CD4-positive, alpha-beta T cell treated with Interleukin-17A for 4 hours (primary cell): ENCODE measurements around the gene KCNH1.

ENCODE experiments used
- DNase-seq: peaks from one replicate; pipeline ENCODE4 v3.0.0-alpha.2; 2020; ENCODE audit warnings: mixed read lengths

The KCNH1 gene

GRCh38 chr1:210857146-210857663 lies 276.7 kb downstream of the KCNH1 start:
- no peak for DNase-seq

- DNase-seq = no peak
Measured at GRCh38 chr1:210855440-210855839, 278.5 kb downstream of the KCNH1 start.

DNA sequence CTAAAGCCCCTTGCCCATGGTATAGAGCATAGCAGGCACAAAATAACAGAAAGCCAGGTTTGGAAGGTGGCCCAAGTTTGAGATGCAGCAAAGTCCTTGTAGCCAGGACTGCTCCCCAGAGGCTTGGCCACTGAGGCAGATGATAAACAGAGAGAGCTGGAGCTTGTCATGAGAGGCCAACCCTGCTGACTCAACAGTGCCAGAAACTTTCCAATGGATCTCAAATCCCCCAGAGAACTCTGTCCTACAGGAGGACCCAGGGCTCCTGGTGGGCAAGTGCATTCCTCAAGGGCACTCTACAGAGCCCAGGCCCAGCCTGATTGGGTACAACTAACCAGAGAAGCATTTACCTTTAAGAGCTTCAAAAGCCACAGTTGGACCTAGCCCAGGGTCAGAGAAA lies 280.7 kb downstream of the KCNH1 start:
- no peak for DNase-seq

DNA sequence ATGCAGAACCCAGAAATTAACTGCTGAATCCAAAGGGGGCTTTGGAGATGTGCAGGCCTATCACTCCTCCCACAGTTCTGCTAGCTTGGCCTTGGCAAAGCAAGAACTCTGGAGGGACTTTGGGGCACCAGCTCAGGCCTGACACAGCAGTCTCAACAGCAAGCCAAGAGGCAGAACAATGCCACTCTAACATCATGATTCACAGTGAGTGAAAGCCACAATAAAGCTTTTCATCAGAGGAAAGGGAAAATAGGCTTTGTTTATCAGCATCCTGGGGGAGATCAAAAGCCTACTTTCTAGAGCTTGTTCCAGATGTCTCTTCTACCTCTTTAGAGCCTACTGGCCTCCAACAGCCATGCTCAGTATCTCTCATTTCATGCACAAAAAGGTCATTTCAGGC lies 283.4 kb downstream of the KCNH1 start:
- no peak for DNase-seq

GRCh38 chr1:210848474-210848873 lies 285.5 kb downstream of the KCNH1 start:
- no peak for DNase-seq

DNA sequence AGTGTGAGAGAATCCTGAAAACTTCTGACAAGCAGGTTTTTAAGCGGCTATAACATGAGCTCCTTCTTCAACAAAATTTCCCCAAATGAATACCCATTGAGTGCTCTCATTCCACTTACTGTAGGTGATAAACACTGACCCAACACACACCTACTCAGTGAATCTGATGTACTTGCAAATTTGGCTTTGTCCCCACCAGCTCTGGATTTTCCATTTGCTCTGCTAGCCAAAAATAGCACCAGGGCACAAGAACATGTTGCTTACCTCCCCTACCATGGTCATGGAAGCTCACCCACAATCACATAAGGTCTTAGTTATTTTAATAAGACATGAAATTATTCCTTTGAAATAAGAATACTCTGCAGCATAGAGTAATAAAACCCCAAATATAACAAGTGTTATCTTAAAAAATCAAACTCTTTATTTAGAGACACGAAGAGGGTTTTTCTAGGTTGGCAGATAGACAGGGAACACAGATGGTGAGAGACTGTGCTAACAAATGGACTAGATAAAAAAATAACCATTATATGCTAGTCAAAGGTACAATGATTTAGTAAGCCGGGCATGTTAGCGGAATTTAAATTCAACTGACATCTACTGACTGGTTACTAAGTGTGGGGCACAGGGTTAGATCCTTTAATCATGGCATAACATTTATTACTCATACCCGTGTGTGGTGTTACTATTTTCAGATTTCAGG lies 291.9 kb downstream of the KCNH1 start:
- DNase-seq = no peak

- no peak for DNase-seq
Measured at GRCh38 chr1:210830034-210831028, 303.6 kb downstream of the KCNH1 start.

DNA sequence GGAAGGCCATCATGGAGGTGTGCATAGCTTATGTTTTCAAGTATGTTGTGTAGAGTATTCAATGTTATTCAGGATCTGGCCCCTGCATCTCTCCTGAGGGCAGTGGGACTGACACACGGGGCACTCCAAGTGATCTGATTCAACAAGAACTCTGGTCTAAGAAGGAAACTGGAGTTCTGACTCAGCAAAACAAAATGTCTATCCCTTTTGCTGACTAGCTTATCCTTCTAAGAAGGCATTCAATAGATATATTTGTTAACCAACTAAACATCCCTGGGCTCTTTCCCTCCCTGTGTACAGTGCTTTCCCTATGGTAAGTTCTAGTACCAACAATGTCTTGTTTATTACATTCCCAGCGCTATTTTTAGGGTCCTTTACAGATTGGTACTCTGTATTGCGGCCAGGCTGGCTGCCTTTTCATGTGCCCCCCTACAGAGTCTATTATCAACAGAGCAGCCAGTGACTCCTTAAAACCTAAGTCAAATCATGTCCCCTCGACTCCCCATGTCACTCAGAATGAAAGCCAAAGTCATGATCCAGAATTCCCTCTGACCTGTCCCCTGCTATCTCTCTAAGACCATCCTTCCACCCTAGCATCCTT lies 304.9 kb downstream of the KCNH1 start:
- DNase-seq = no peak

GRCh38 chr1:210827481-210827880 lies 306.5 kb downstream of the KCNH1 start:
- DNase-seq = no peak

- no peak for DNase-seq
Measured at GRCh38 chr1:210826686-210827085, 307.3 kb downstream of the KCNH1 start.

DNA sequence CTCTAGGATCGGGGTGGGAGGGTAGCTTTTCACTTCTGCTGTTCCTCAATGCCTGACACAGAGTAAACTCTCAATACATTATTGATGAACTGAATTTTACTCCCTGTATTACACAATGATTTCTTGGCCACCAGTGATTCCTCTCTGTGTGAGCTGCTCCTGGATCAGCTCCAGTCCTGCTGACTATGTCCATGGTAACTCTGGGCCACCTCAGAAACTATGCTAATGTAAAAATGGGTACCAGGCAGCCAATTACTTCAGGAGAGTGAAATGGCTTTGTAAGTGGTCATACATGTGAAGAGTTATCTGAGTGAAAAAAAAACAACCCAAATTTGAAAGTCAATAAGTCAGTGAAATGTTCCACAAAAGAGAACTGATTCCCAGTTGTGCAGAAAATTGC lies 311.0 kb downstream of the KCNH1 start:
- DNase-seq = no peak

- no peak for DNase-seq
Measured at GRCh38 chr1:210822241-210822640, 311.7 kb downstream of the KCNH1 start.

DNA sequence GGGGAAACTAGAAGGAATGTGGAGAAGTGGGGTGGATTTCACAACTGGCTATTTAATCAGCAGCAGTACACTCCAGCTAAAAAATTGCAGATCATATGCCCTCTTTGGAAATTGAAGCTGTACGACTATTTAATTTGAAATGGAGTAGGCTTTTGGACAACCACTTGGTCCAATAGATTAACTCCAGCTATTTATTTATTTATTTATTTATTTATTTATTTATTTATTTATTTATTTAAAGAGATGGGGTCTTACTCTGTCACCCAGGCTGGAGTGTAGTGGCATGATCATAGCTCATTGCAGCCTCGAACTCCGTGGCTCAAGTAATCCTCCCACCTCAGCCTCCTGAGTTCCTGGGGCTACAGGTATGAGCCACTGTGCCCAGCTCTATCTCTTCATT lies 312.3 kb downstream of the KCNH1 start:
- no peak for DNase-seq

- DNase-seq = no peak
Measured at GRCh38 chr1:210819266-210819665, 314.7 kb downstream of the KCNH1 start.

GRCh38 chr1:210817385-210818275 lies 316.3 kb downstream of the KCNH1 start:
- no peak for DNase-seq

GRCh38 chr1:210815641-210816550 lies 318.1 kb downstream of the KCNH1 start:
- no peak for DNase-seq

DNA sequence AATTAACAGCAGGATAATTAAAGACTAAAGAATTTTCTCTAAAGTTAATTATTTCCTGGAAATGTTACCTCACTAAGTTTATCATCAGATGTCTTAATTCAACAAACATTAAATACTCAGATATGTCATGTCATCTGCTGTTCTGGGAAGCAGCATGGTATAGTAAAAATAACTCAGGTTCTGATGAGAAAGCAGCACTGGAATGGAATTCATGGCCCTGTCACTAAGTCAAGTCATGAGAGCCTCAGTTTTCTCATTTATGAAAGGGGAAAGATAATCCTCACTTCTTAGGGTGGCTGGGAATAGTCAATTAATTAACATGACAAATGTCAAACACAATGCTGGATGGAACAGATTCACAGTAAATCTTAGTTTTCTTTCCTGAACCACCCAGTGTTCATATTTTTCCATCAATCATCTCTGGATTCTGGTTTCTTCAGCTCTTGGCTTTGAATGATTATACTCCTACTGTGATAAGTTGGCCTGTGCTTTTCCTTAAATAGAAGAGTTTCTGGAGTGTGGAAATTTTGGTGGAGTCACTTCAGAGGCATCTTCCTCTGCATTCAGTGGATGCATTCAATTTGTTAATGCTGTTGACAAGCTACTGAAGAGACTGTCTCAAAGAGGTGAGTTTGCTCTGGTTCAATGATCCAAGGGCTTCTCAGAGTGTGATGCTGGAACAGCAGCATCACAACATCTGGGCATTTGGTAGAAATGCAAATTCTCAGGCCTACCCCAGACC lies 319.4 kb downstream of the KCNH1 start:
- DNase-seq = no peak

GRCh38 chr1:210801501-210801900 lies 332.4 kb downstream of the KCNH1 start:
- DNase-seq = no peak

GRCh38 chr1:210800756-210801155 lies 333.2 kb downstream of the KCNH1 start:
- DNase-seq = no peak

- DNase-seq = no peak
Measured at GRCh38 chr1:210800301-210800700, 333.6 kb downstream of the KCNH1 start.
